GM12878 (cell line): ENCODE results near the gene PDK1. TPM values are rescaled to one million over a fixed set of nuclear protein-coding genes. Genes with fewer than 3 reads are reported as not detected.

ENCODE experiments used
- ATAC-seq: fragments of 200-7000 bp; cut with Tn5 transposase; 3 replicates; pipeline ENCODE4 v1.9.1; 2020; ENCODE audit warnings: mild to moderate bottlenecking, moderate library complexity
- BruUV-seq: library from RNA; stranded (reverse); fragments of 400-500 nt; replicated peaks from 2 replicates; lab custom pipeline; 2021; lab: Mats Ljungman, UMichigan
- CTCF ChIA-PET: fragments of 300-600 bp; sonication (Branson Sonifier 250); formaldehyde crosslinking; extraction: SDS; loops from one replicate; lab custom pipeline; 2021; ENCODE audit warnings: inconsistent platforms; lab: Yijun Ruan, JAX
- POLR2A ChIA-PET: fragments of 350-600 bp; formaldehyde crosslinking; extraction: SDS; loops from one replicate; lab custom pipeline; 2021; ENCODE audit warnings: inconsistent platforms; lab: Charles Lee
- RAD21 ChIA-PET: fragments of 300-600 bp; sonication (Branson Sonifier 250); formaldehyde crosslinking; loops from one replicate; lab custom pipeline; 2023; ENCODE audit warnings: antibody characterized with exemption; ENCODE audit not compliant: unreplicated experiment; lab: Charles Lee
- SMC1A ChIA-PET: fragments of 300-600 bp; sonication (Branson Sonifier 250); formaldehyde crosslinking; loops from one replicate; lab custom pipeline; 2023; ENCODE audit not compliant: unreplicated experiment, uncharacterized antibody; lab: Charles Lee
- DNase-seq: peaks from one replicate; pipeline ENCODE4 v3.0.0-alpha.2; 2011; ENCODE audit warnings: low read depth, low spot score
- FAIRE-seq: peaks from 3 replicates; lab custom pipeline; 2011; peaks lifted over from hg19 to GRCh38; lab: Jason Lieb, UNC
- H2AFZ ChIP-seq: 2 replicates; pipeline ENCODE4 v1.6.0; 2011; ENCODE audit warnings: low read depth, low read length, control low read depth; ENCODE audit not compliant: control insufficient read depth
- H3K27ac ChIP-seq: 2 replicates; pipeline ENCODE4 v1.5.1; 2011; ENCODE audit warnings: control low read depth; ENCODE audit not compliant: control insufficient read depth, insufficient read depth
- H3K27me3 ChIP-seq, 2 experiments: replicated peaks in 1 of 2; 2 replicates each; pipeline versions ENCODE4 v1.6.0 to v1.6.1; 2011; ENCODE audit warnings: low read length in 1 of 2; ENCODE audit not compliant: control insufficient read depth in 2 of 2, insufficient read depth in 2 of 2
- H3K36me3 ChIP-seq, 2 experiments: 2 replicates each; pipeline ENCODE4 v1.5.1; 2011; ENCODE audit warnings: low read length in 1 of 2; ENCODE audit not compliant: control insufficient read depth in 2 of 2, insufficient read depth in 2 of 2
- H3K4me1 ChIP-seq: 2 replicates; pipeline ENCODE4 v1.6.1; 2011; ENCODE audit warnings: mild to moderate bottlenecking, low read length, moderate library complexity, mixed read lengths; ENCODE audit not compliant: control insufficient read depth, insufficient read depth
- H3K4me2 ChIP-seq: 2 replicates; pipeline ENCODE4 v1.6.0; 2011; ENCODE audit warnings: control low read depth; ENCODE audit not compliant: control insufficient read depth, insufficient read depth
- H3K4me3 ChIP-seq: fragments of 200-600 bp; sonication (generic); 2 replicates; pipeline ENCODE4 v1.5.1; 2016
- H3K79me2 ChIP-seq: 2 replicates; pipeline ENCODE4 v1.6.0; 2011; ENCODE audit warnings: low read length; ENCODE audit not compliant: control insufficient read depth, insufficient read depth
- H3K9ac ChIP-seq: 2 replicates; pipeline ENCODE4 v1.8.0; 2011; ENCODE audit warnings: low read length, control low read depth, mixed read lengths; ENCODE audit not compliant: control insufficient read depth, insufficient read depth
- H3K9me3 ChIP-seq: replicated peaks from 3 replicates; pipeline ENCODE4 v1.5.1; 2011; ENCODE audit warnings: mild to moderate bottlenecking, low read length; ENCODE audit not compliant: control insufficient read depth, insufficient read depth
- H4K20me1 ChIP-seq: 2 replicates; pipeline ENCODE4 v1.6.0; 2011; ENCODE audit not compliant: control insufficient read depth, insufficient read depth
- FOS ChIP-seq: IDR thresholded peaks from 3 replicates; pipeline ENCODE4 v1.6.1; 2011; ENCODE audit warnings: borderline replicate concordance; ENCODE audit not compliant: insufficient read length; ENCODE audit errors: extremely low read depth
- IKZF2 ChIP-seq, 2 experiments: fragments of 450-650 bp; IDR thresholded peaks; 2 replicates each; pipeline ENCODE4 v1.6.1; 2017; ENCODE audit warnings: mild to moderate bottlenecking in 2 of 2, moderate library complexity in 2 of 2
- KDM1A ChIP-seq: fragments of 200-600 bp; sonication (generic); IDR thresholded peaks from 2 replicates; pipeline ENCODE4 v1.6.1; 2016; ENCODE audit warnings: borderline replicate concordance
- MYB ChIP-seq: fragments of 150-350 bp; IDR thresholded peaks from 2 replicates; pipeline ENCODE4 v1.6.1; 2014; ENCODE audit warnings: mild to moderate bottlenecking, low read depth, low read length, borderline replicate concordance
- WGBS: methylation state at CpG from one replicate; pipeline ENCODE4 v1.1.6; 2016; ENCODE audit warnings: low lambda C conversion rate; ENCODE audit not compliant: insufficient replicate concordance, insufficient coverage; ENCODE audit errors: missing lambda C conversion rate; 5-methylcytosine and 5-hydroxymethylcytosine counted together
- in situ Hi-C: fragments of 300-500 bp; cut with MboI; formaldehyde crosslinking; loops from 9 replicates; pipeline ENCODE4 v1.14.3; 2018; ENCODE audit warnings: mixed read lengths
- intact Hi-C: fragments of 100-400 bp; cut with micrococcal nuclease; formaldehyde crosslinking; loops from one replicate; pipeline ENCODE4 v1.14.2; 2022; ENCODE audit not compliant: unreplicated experiment
- polyA plus RNA-seq, 11 experiments: library from polyadenylated mRNA; depleted of rRNA in 4 of 11; unstranded in 6 of 11; stranded (reverse) in 5 of 11; fragments of >200 nt; fragmentation: Nextera tagmentation in 4 of 11; fragmentation: Illumina TruSeq in 1 of 11; extraction: Ambion mirVana in 4 of 11; extraction: Trizol in 1 of 11; gene quantifications; 1 replicate in 1 of 11; 2 replicates in 10 of 11; pipeline versions ENCODE4 v1.2.1 to v1.2.3, GENCODE V29; 2011 to 2016; ENCODE audit warnings: inconsistent platforms in 2 of 11, missing spikeins in 2 of 11, low read depth in 1 of 11
- total RNA-seq, 4 experiments: library from RNA; depleted of rRNA in 3 of 4; stranded (reverse); fragments of >200 nt in 3 of 4; fragmentation: Illumina TruSeq in 1 of 4; extraction: Trizol in 1 of 4; gene quantifications; 2 replicates each; pipeline versions ENCODE4 v1.2.1 to v1.2.3, GENCODE V29; 2013 to 2021
- TF ChIP-seq, protein P1 (sequence below): fragments of 450-650 bp; IDR thresholded peaks from 2 replicates; pipeline ENCODE4 v1.6.1; 2017; ENCODE audit warnings: mild to moderate bottlenecking, moderate library complexity

PDK1 gene
- total and polyA plus RNA-seq, 10 of the 15 experiments (the other 5 are each of a cell fraction or from before 2014, with no cell fraction given), result 5.3 to 128 (median 17.1) TPM

GRCh38 chr2:172614932-172615331, 59.0 kb downstream of the PDK1 start (continued):
- TF ChIP-seq, protein P1, sequence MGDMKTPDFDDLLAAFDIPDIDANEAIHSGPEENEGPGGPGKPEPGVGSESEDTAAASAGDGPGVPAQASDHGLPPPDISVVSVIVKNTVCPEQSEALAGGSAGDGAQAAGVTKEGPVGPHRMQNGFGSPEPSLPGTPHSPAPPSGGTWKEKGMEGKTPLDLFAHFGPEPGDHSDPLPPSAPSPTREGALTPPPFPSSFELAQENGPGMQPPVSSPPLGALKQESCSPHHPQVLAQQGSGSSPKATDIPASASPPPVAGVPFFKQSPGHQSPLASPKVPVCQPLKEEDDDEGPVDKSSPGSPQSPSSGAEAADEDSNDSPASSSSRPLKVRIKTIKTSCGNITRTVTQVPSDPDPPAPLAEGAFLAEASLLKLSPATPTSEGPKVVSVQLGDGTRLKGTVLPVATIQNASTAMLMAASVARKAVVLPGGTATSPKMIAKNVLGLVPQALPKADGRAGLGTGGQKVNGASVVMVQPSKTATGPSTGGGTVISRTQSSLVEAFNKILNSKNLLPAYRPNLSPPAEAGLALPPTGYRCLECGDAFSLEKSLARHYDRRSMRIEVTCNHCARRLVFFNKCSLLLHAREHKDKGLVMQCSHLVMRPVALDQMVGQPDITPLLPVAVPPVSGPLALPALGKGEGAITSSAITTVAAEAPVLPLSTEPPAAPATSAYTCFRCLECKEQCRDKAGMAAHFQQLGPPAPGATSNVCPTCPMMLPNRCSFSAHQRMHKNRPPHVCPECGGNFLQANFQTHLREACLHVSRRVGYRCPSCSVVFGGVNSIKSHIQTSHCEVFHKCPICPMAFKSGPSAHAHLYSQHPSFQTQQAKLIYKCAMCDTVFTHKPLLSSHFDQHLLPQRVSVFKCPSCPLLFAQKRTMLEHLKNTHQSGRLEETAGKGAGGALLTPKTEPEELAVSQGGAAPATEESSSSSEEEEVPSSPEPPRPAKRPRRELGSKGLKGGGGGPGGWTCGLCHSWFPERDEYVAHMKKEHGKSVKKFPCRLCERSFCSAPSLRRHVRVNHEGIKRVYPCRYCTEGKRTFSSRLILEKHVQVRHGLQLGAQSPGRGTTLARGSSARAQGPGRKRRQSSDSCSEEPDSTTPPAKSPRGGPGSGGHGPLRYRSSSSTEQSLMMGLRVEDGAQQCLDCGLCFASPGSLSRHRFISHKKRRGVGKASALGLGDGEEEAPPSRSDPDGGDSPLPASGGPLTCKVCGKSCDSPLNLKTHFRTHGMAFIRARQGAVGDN, result no peak
- no peak for TF ChIP-seq IKZF2 (IDR thresholded peaks at IDR 0.05)

GRCh38 chr2:172615727-172616261, 59.9 kb downstream of the PDK1 start:
- no peak overlapping the region for H2AFZ ChIP-seq
- H3K36me3 ChIP-seq, result peaks cover 0 to 8% of the 10 kb centered on the region in 2 experiments; a peak in 2 of 4 replicates
- FAIRE-seq (no peak), DNase-seq (no peak), ATAC-seq (no peak)
- ChIA-PET RAD21 (no interaction called here), CTCF (no interaction called here), POLR2A (no interaction called here), SMC1A (no interaction called here)
- H3K9ac ChIP-seq, result no peak overlapping the region
- no peaks in the 10 kb centered on the region; the same call in 1 of the 2 replicates for H3K4me1 ChIP-seq
- no peak overlapping the region for H3K27ac ChIP-seq
- H3K79me2 ChIP-seq, result no peaks in the 10 kb centered on the region
- 48% methylated on average over 5 of the region's 5 CpGs for WGBS
- BruUV-seq, result no TSS peak
- no peaks in the 10 kb centered on the region for H3K9me3 ChIP-seq
- intact Hi-C loops (no loop called here), in situ Hi-C loops (no loop called here)
- H3K27me3 ChIP-seq, result no peaks in the 10 kb centered on the region
- H3K4me3 ChIP-seq, result no peak overlapping the region
- no peaks in the 10 kb centered on the region for H4K20me1 ChIP-seq
- H3K4me2 ChIP-seq, result no peak overlapping the region
- TF ChIP-seq KDM1A (no peak), MYB (no peak), FOS (no peak)
